SK-N-SH treated with all-trans-retinoic acid at 6 μM for 48 hours (cell line): Measurements from ENCODE around the gene ROBO1.

Experiments
- ATAC-seq: fragments of 200-7000 bp; cut with Tn5 transposase; 3 replicates; pipeline ENCODE4 v1.9.1; 2020; ENCODE audit warnings: mild to moderate bottlenecking, moderate library complexity
- ARNTL ChIP-seq: fragments of 450-650 bp; formaldehyde crosslinking; IDR thresholded peaks from 2 replicates; pipeline ENCODE4 v1.5.0; 2020; ENCODE audit warnings: low read depth, mild to moderate bottlenecking, moderate library complexity, borderline replicate concordance
- BACH2 ChIP-seq: fragments of 250-450 bp; sonication (Bioruptor Pico); IDR thresholded peaks from 2 replicates; pipeline ENCODE4 v1.9.0; 2021; ENCODE audit warnings: mild to moderate bottlenecking, borderline replicate concordance
- CSDC2 ChIP-seq: fragments of 250-450 bp; sonication (Bioruptor Pico); IDR thresholded peaks from 2 replicates; pipeline ENCODE4 v1.5.0; 2020; ENCODE audit warnings: mild to moderate bottlenecking, moderate library complexity
- ESRRG ChIP-seq: fragments of 250-450 bp; sonication (Bioruptor Pico); IDR thresholded peaks from 2 replicates; pipeline ENCODE4 v1.6.1; 2021; ENCODE audit warnings: mild to moderate bottlenecking
- GLIS3 ChIP-seq: fragments of 250-450 bp; sonication (Bioruptor Pico); IDR thresholded peaks from 2 replicates; pipeline ENCODE4 v1.5.0; 2020; ENCODE audit warnings: mild to moderate bottlenecking, moderate library complexity
- ISL1 ChIP-seq: fragments of 250-450 bp; sonication (Bioruptor Pico); IDR thresholded peaks from 2 replicates; pipeline ENCODE4 v2.1.2; 2022; ENCODE audit warnings: mild to moderate bottlenecking, moderate library complexity
- OSR1 ChIP-seq: fragments of 250-450 bp; sonication (Bioruptor Pico); IDR thresholded peaks from 2 replicates; pipeline ENCODE4 v1.8.0; 2022; ENCODE audit warnings: moderate library complexity, mild to moderate bottlenecking, inconsistent platforms
- PPARA ChIP-seq: fragments of 250-450 bp; sonication (Bioruptor Pico); IDR thresholded peaks from 2 replicates; pipeline ENCODE4 v1.5.0; 2020; ENCODE audit warnings: mild to moderate bottlenecking, borderline replicate concordance
- RARB ChIP-seq: fragments of 250-450 bp; sonication (Bioruptor Pico); IDR thresholded peaks from 2 replicates; pipeline ENCODE4 v1.8.0; 2021; ENCODE audit warnings: mild to moderate bottlenecking, moderate library complexity
- SNAI2 ChIP-seq: fragments of 250-450 bp; sonication (Bioruptor Pico); IDR thresholded peaks from 2 replicates; pipeline ENCODE4 v1.5.0; 2020; ENCODE audit warnings: mild to moderate bottlenecking, moderate library complexity
- TCF4 ChIP-seq: fragments of 250-450 bp; sonication (Bioruptor Pico); IDR thresholded peaks from 2 replicates; pipeline ENCODE4 v1.8.0; 2021; ENCODE audit warnings: mild to moderate bottlenecking, moderate library complexity, borderline replicate concordance
- TOX ChIP-seq: fragments of 250-450 bp; sonication (Bioruptor Pico); IDR thresholded peaks from 2 replicates; pipeline ENCODE4 v1.8.0; 2021; ENCODE audit warnings: mild to moderate bottlenecking, moderate library complexity, borderline replicate concordance
- TSHZ2 ChIP-seq: fragments of 250-450 bp; sonication (Bioruptor Pico); IDR thresholded peaks from 2 replicates; pipeline ENCODE4 v1.5.0; 2020; ENCODE audit warnings: mild to moderate bottlenecking, moderate library complexity
- ZC3H10 ChIP-seq: fragments of 250-450 bp; sonication (Bioruptor Pico); IDR thresholded peaks from 2 replicates; pipeline ENCODE4 v1.5.1; 2021; ENCODE audit warnings: mild to moderate bottlenecking, moderate library complexity
- ZFP3 ChIP-seq: fragments of 250-450 bp; sonication (Bioruptor Pico); IDR thresholded peaks from 2 replicates; pipeline ENCODE4 v1.5.0; 2020; ENCODE audit warnings: mild to moderate bottlenecking, moderate library complexity
- ZFP30 ChIP-seq: fragments of 450-650 bp; formaldehyde crosslinking; IDR thresholded peaks from 2 replicates; pipeline ENCODE4 v1.5.0; 2022; ENCODE audit warnings: mild to moderate bottlenecking, moderate library complexity
- ZNF565 ChIP-seq: fragments of 450-650 bp; formaldehyde crosslinking; conservative IDR thresholded peaks from 2 replicates; pipeline ENCODE4 v1.5.0; 2020; ENCODE audit warnings: low read depth, mild to moderate bottlenecking, moderate library complexity
- ZNF70 ChIP-seq: fragments of 450-650 bp; formaldehyde crosslinking; IDR thresholded peaks from 2 replicates; pipeline ENCODE4 v1.5.0; 2020; ENCODE audit warnings: mild to moderate bottlenecking, moderate library complexity
- ZNF8 ChIP-seq: fragments of 450-650 bp; formaldehyde crosslinking; IDR thresholded peaks from 2 replicates; pipeline ENCODE4 v1.5.0; 2020; ENCODE audit warnings: mild to moderate bottlenecking, moderate library complexity
- TF ChIP-seq, protein P1 (sequence below): fragments of 250-450 bp; sonication (Bioruptor Pico); IDR thresholded peaks from 2 replicates; pipeline ENCODE4 v1.5.1; 2021; ENCODE audit warnings: mild to moderate bottlenecking, moderate library complexity
- TF ChIP-seq, protein P2 (sequence below): fragments of 250-450 bp; sonication (Bioruptor Pico); IDR thresholded peaks from 2 replicates; pipeline ENCODE4 v1.8.0; 2021; ENCODE audit warnings: low read depth, mild to moderate bottlenecking, moderate library complexity, borderline replicate concordance
- TF ChIP-seq, protein P3 (sequence below): fragments of 250-450 bp; sonication (Bioruptor Pico); IDR thresholded peaks from 2 replicates; pipeline ENCODE4 v1.5.1; 2020; ENCODE audit warnings: low read depth, mild to moderate bottlenecking, moderate library complexity
- TF ChIP-seq, protein P4 (sequence below): fragments of 250-450 bp; sonication (Bioruptor Pico); IDR thresholded peaks from 2 replicates; pipeline ENCODE4 v1.8.0; 2020; ENCODE audit warnings: mild to moderate bottlenecking, moderate library complexity, borderline replicate concordance

ROBO1 gene

DNA sequence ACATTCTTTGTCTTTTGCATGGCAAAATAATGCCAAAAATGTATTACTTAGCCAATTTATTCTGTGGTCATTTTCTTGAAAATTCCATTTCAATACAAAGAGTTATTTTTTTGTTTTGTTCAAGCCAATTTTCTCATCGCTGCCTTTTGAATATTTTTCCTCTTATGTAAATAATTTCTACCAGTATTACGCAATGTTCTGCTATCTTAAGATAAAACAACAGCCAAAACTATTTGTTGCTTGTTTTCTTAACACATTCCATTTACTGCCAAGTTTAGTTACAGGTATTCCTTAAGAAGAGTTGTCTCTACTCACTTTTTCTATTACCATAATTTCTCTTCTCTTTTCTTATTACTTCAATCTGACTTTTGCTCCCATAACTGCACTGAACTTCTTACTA is 163.1 kb downstream of the ROBO1 start:
- TF ChIP-seq ISL1 (CRISPR knock-in tag) (peak; percentile 71), ZNF8 (CRISPR knock-in tag) (no peak)

GRCh38 chr3:79602385-79602784 is 165.4 kb downstream of the ROBO1 start:
- no peak for TF ChIP-seq ZNF70 (CRISPR knock-in tag)
- TF ChIP-seq GLIS3 (CRISPR knock-in tag), result no peak
- peak; percentile 77; the same call in 1 of the 2 replicates for TF ChIP-seq TSHZ2
- no peak for TF ChIP-seq ZFP3 (CRISPR knock-in tag)
- TF ChIP-seq ISL1 (CRISPR knock-in tag), result peak; percentile 85
- TF ChIP-seq, protein P1, sequence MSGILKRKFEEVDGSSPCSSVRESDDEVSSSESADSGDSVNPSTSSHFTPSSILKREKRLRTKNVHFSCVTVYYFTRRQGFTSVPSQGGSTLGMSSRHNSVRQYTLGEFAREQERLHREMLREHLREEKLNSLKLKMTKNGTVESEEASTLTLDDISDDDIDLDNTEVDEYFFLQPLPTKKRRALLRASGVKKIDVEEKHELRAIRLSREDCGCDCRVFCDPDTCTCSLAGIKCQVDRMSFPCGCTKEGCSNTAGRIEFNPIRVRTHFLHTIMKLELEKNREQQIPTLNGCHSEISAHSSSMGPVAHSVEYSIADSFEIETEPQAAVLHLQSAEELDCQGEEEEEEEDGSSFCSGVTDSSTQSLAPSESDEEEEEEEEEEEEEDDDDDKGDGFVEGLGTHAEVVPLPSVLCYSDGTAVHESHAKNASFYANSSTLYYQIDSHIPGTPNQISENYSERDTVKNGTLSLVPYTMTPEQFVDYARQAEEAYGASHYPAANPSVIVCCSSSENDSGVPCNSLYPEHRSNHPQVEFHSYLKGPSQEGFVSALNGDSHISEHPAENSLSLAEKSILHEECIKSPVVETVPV (CRISPR knock-in tag), result no peak
- TF ChIP-seq BACH2 (CRISPR knock-in tag), result no peak
- TF ChIP-seq ZC3H10 (CRISPR knock-in tag), result no peak
- TF ChIP-seq, protein P2, sequence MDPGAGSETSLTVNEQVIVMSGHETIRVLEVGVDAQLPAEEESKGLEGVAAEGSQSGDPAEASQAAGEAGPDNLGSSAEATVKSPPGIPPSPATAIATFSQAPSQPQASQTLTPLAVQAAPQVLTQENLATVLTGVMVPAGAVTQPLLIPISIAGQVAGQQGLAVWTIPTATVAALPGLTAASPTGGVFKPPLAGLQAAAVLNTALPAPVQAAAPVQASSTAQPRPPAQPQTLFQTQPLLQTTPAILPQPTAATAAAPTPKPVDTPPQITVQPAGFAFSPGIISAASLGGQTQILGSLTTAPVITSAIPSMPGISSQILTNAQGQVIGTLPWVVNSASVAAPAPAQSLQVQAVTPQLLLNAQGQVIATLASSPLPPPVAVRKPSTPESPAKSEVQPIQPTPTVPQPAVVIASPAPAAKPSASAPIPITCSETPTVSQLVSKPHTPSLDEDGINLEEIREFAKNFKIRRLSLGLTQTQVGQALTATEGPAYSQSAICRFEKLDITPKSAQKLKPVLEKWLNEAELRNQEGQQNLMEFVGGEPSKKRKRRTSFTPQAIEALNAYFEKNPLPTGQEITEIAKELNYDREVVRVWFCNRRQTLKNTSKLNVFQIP (CRISPR knock-in tag), result no peak
- peak; percentile 70 for TF ChIP-seq TCF4 (CRISPR knock-in tag)
- TF ChIP-seq, protein P3, sequence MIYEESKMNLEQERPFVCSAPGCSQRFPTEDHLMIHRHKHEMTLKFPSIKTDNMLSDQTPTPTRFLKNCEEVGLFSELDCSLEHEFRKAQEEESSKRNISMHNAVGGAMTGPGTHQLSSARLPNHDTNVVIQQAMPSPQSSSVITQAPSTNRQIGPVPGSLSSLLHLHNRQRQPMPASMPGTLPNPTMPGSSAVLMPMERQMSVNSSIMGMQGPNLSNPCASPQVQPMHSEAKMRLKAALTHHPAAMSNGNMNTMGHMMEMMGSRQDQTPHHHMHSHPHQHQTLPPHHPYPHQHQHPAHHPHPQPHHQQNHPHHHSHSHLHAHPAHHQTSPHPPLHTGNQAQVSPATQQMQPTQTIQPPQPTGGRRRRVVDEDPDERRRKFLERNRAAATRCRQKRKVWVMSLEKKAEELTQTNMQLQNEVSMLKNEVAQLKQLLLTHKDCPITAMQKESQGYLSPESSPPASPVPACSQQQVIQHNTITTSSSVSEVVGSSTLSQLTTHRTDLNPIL, result no peak
- TF ChIP-seq ARNTL (CRISPR knock-in tag), result no peak
- no peak for TF ChIP-seq ZFP30 (CRISPR knock-in tag)
- TF ChIP-seq OSR1 (CRISPR knock-in tag), result no peak
- TF ChIP-seq, protein P4, sequence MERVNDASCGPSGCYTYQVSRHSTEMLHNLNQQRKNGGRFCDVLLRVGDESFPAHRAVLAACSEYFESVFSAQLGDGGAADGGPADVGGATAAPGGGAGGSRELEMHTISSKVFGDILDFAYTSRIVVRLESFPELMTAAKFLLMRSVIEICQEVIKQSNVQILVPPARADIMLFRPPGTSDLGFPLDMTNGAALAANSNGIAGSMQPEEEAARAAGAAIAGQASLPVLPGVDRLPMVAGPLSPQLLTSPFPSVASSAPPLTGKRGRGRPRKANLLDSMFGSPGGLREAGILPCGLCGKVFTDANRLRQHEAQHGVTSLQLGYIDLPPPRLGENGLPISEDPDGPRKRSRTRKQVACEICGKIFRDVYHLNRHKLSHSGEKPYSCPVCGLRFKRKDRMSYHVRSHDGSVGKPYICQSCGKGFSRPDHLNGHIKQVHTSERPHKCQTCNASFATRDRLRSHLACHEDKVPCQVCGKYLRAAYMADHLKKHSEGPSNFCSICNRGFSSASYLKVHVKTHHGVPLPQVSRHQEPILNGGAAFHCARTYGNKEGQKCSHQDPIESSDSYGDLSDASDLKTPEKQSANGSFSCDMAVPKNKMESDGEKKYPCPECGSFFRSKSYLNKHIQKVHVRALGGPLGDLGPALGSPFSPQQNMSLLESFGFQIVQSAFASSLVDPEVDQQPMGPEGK (CRISPR knock-in tag), result no peak
- no peak for TF ChIP-seq RARB
- no peak for TF ChIP-seq ESRRG (CRISPR knock-in tag)
- TF ChIP-seq CSDC2, result no peak
- TF ChIP-seq ZNF565 (CRISPR knock-in tag), result no peak
- TF ChIP-seq ZNF8 (CRISPR knock-in tag), result no peak
- no peak for TF ChIP-seq PPARA (CRISPR knock-in tag)
- TF ChIP-seq TOX (CRISPR knock-in tag), result no peak
- TF ChIP-seq SNAI2 (CRISPR knock-in tag), result no peak
- TF ChIP-seq, all 23 proteins: peak for 3
- no peak for ATAC-seq

More for the DNA sequence above, 163.1 kb downstream of the ROBO1 start:
- no peak for ATAC-seq

DNA sequence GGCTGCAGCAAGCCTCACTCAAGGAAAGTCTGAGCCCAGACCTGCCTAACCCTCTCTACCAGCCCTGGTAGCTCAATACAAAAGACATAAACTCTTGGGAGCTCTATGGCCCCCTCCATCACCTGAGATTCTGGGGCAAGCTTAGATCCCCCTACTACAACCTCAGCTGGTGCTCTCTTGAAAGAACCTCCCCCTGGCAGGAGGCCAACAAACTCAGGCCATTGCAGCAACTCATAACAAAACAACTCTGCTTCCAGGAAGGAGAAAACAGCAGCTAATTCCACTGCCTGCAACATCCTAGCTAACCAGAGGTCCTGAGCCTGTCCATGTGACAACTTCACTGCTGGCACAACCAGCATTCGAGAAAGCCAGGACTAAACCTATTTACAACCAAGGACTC is 169.2 kb downstream of the ROBO1 start:
- ATAC-seq, result no peak

More for the DNA sequence above, 169.2 kb downstream of the ROBO1 start:
- TF ChIP-seq RARB, result no peak
- no peak for TF ChIP-seq SNAI2 (CRISPR knock-in tag)
- TF ChIP-seq, protein P4 (CRISPR knock-in tag), result no peak
- TF ChIP-seq ZC3H10 (CRISPR knock-in tag), result no peak
- TF ChIP-seq CSDC2, result no peak
- no peak for TF ChIP-seq TCF4 (CRISPR knock-in tag)
- TF ChIP-seq TOX (CRISPR knock-in tag), result no peak
